Measurements from ENCODE around the gene CDT1. TPM values are rescaled to one million over a fixed set of nuclear protein-coding genes. Genes with fewer than 3 reads are reported as not detected.

CDT1 gene
- total RNA-seq, 1 experiment from 2014 or later = 154 TPM

GRCh38 chr16:88846088-88846487 lies 42.5 kb downstream of the CDT1 start (continued):
- TF ChIP-seq AFF4 (CRISPR knock-in tag; IDR thresholded peaks at IDR 0.05; ENCODE audit: borderline replicate concordance) (no peak), RELA (CRISPR knock-in tag; IDR thresholded peaks at IDR 0.05; ENCODE audit: borderline replicate concordance) (no peak), GTF2I (CRISPR knock-in tag; conservative IDR thresholded peaks at IDR 0.05) (no peak)

- TF ChIP-seq NFE2L1 (CRISPR knock-in tag; IDR thresholded peaks at IDR 0.05) = no peak
- TF ChIP-seq E2F4 (CRISPR knock-in tag; IDR thresholded peaks at IDR 0.05; ENCODE audit: borderline replicate concordance, low read depth) = no peak
- no peak for TF ChIP-seq ZNF423 (CRISPR knock-in tag; IDR thresholded peaks at IDR 0.05)
- TF ChIP-seq RORB (CRISPR knock-in tag; IDR thresholded peaks at IDR 0.05) = no peak
- no peak for TF ChIP-seq PRDM15 (CRISPR knock-in tag; IDR thresholded peaks at IDR 0.05)
- TF ChIP-seq MXD4 (CRISPR knock-in tag; IDR thresholded peaks at IDR 0.05; ENCODE audit: borderline replicate concordance) = no peak
- TF ChIP-seq GRHL2 (CRISPR knock-in tag; IDR thresholded peaks at IDR 0.05; ENCODE audit: insufficient replicate concordance, severe bottlenecking) = no peak
- TF ChIP-seq ERG (CRISPR knock-in tag; IDR thresholded peaks at IDR 0.05) = no peak
- TF ChIP-seq SMAD3 (CRISPR knock-in tag; IDR thresholded peaks at IDR 0.05; ENCODE audit: borderline replicate concordance) = no peak
- TF ChIP-seq NFYB (CRISPR knock-in tag; conservative IDR thresholded peaks at IDR 0.05; ENCODE audit: low read depth) = no peak
- TF ChIP-seq NR2C2 (CRISPR knock-in tag; IDR thresholded peaks at IDR 0.05) = no peak
- no peak for TF ChIP-seq ZNF416 (CRISPR knock-in tag; IDR thresholded peaks at IDR 0.05)
- TF ChIP-seq HMGXB4 (CRISPR knock-in tag; IDR thresholded peaks at IDR 0.05) = no peak
- no peak for TF ChIP-seq USF2 (CRISPR knock-in tag; IDR thresholded peaks at IDR 0.05)
- no peak for TF ChIP-seq ZNF396 (CRISPR knock-in tag; IDR thresholded peaks at IDR 0.05; ENCODE audit: borderline replicate concordance)
- TF ChIP-seq SP1 (CRISPR knock-in tag; conservative IDR thresholded peaks at IDR 0.05) = no peak
- no peak for TF ChIP-seq FOXK1 (CRISPR knock-in tag; IDR thresholded peaks at IDR 0.05)
- TF ChIP-seq ATF6 (CRISPR knock-in tag; IDR thresholded peaks at IDR 0.05) = no peak
- no peak for TF ChIP-seq ELF4 (CRISPR knock-in tag; IDR thresholded peaks at IDR 0.05; ENCODE audit: low read depth)
- TF ChIP-seq TEAD4 (CRISPR knock-in tag; IDR thresholded peaks at IDR 0.05) = no peak
- no peak overlapping the region for H3K27ac Mint-ChIP-seq
- H3K9me3 Mint-ChIP-seq = no peaks in the 10 kb centered on the region; the same call in 1 of the 2 replicates
- H3K4me1 Mint-ChIP-seq = no peaks in the 10 kb centered on the region
- peaks cover 15% of the 10 kb centered on the region for H3K36me3 Mint-ChIP-seq
- H3K27me3 Mint-ChIP-seq (ENCODE audit: low read depth) = no peaks in the 10 kb centered on the region
- ATAC-seq = no peak
- no peak for DNase-seq (ENCODE audit: low spot score)
- CTCF ChIA-PET = interaction anchor here (0.8 kb wide), 1 partner anchor 17 kb away, joined by 3 read pairs; no protein-coding TSS in a partner anchor
- POLR2A ChIA-PET = no interaction called here
- no peak overlapping the region for H3K4me3 Mint-ChIP-seq
Observed at GRCh38 chr16:88847654-88848053, 44.1 kb downstream of the CDT1 start.

Measured in WTC11 (cell line).